ENCODE measurements around the gene SETX.
"Not testable (repeated sequence)": the region's sequence is repeated elsewhere in the genome, so short reads cannot be mapped to it uniquely, and the experiment has no call there.

The SETX gene

DNA sequence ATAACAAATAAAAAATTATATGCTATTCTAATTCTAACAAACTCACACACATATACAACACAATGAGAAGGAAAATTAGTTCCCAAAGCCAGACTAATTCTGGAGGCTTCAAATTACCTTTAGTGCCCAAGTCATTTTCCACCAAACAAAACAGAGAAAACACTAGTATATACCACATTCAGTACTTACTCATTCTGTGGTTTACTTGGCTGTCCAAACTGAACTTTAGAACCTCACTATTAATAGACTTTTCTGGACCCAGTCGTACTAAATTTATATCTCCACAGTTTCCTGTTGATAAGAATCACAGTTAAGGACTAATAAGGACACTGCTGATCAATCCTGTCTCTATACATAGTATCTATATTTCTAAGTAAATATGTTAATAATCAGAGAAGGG is 66.4 kb downstream of the SETX start:
- Mint-ChIP-seq H3K36me3 (ENCODE audit: low read depth) (peaks cover 75% of the 10 kb centered on the region), H3K27me3 (no peaks in the 10 kb centered on the region), H3K9me3 (no peaks in the 10 kb centered on the region), H3K4me3 (no peak overlapping the region), H3K27ac (peak overlapping the region; percentile 78), H3K4me1 (ENCODE audit: low read depth) (peaks cover 28% of the 10 kb centered on the region)
- no peak for DNase-seq

DNA sequence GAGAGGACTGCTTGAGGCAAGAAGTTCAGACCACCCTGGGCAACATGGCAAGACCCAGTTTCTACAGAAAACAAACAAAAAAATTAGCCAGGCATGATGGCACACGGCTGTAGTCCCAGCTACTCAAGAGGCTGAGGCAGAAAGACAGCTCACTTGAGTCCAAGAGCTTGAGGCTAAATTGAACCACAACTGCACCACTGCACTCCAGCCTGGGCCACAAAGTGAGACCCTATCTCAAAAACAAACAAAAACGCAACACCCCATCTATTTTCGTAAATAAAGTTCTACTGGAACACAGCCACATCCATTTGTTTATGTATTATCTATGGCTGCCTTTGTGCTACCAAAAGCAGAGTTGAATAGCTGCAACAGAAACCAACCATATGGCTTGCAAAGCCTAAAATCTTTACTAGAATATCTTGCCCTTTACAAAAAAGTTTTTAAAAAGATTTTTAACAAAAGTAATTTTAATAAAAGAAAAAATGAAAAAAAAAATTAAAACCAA is 67.5 kb downstream of the SETX start:
- H3K4me1 Mint-ChIP-seq (ENCODE audit: low read depth), result peaks cover 27% of the 10 kb centered on the region
- H3K4me3 Mint-ChIP-seq, result no peak overlapping the region
- no peak for DNase-seq
- no peaks in the 10 kb centered on the region for H3K9me3 Mint-ChIP-seq
- no peaks in the 10 kb centered on the region for H3K27me3 Mint-ChIP-seq
- H3K27ac Mint-ChIP-seq, result peak overlapping the region; percentile 27
- H3K36me3 Mint-ChIP-seq (ENCODE audit: low read depth), result peaks cover 75% of the 10 kb centered on the region

DNA sequence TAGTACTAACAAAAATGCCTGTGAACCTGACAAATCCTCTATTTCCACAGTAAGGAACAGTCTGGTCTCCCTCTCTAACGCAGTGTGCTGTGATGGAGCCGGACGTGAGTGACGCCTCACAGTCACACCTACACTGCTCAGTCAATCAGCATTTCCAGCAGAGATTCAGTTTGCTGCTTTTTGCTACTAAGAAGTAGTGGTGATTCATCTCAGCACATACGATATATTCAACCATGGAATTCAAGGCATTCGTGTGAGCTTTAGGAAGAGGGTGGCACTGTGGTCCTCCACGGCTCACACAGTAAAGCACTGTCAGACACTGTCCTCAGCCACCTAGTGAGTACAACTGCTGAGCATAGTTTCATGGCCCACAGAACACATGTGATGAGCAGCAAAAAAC is 70.9 kb downstream of the SETX start:
- Mint-ChIP-seq H3K27ac (peak overlapping the region; percentile 66), H3K4me1 (ENCODE audit: low read depth) (peaks cover 22% of the 10 kb centered on the region), H3K9me3 (no peaks in the 10 kb centered on the region), H3K36me3 (ENCODE audit: low read depth) (peaks cover 94% of the 10 kb centered on the region), H3K4me3 (no peak overlapping the region), H3K27me3 (no peaks in the 10 kb centered on the region)
- DNase-seq, result no peak

DNA sequence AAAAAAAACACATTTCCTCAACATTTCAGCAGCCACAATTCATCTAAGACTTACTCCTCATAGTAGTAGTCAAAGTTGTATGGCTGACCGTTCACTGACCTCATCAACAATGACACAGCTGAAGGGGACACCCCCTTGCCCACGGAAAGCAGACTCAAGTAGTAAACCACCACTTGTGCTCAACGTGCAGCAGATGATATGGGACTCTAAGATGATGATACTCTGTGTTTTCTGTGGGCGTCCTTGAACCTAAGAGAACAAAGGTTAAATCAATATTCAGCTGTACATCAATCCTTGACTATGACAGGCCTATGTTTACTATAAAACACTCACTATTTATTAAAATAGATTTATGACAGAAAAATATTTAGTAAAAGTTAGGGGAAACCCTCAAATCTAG is 71.6 kb downstream of the SETX start:
- no peaks in the 10 kb centered on the region for H3K9me3 Mint-ChIP-seq
- H3K4me1 Mint-ChIP-seq (ENCODE audit: low read depth), result peaks cover 16% of the 10 kb centered on the region
- peak overlapping the region; percentile 66 for H3K27ac Mint-ChIP-seq
- H3K4me3 Mint-ChIP-seq, result no peak overlapping the region
- no peaks in the 10 kb centered on the region for H3K27me3 Mint-ChIP-seq
- DNase-seq, result no peak
- H3K36me3 Mint-ChIP-seq (ENCODE audit: low read depth), result peaks cover 94% of the 10 kb centered on the region

DNA sequence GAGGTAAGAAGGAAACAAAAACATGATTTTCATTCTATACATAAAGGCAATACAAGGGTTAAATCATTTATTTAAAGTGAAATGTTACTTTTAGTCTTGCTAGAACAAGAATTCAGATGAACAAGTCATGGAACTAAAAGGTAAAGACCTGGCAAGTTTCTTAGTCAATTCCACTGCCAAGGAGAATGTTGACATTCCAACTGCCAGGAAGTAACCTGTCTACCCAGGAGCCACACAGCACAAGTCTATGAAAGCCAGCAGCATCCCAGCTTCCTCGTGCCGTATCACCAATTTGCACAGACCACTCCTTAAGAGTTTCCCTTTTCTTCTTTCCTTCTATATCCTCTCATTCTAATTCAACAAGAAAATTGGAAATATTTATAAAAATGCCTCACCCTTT is 79.9 kb downstream of the SETX start:
- peaks cover 6% of the 10 kb centered on the region for H3K9me3 Mint-ChIP-seq
- DNase-seq, result no peak
- H3K36me3 Mint-ChIP-seq (ENCODE audit: low read depth), result peaks cover 97% of the 10 kb centered on the region
- no peak overlapping the region for H3K4me3 Mint-ChIP-seq
- peaks cover 7% of the 10 kb centered on the region for H3K4me1 Mint-ChIP-seq (ENCODE audit: low read depth)
- peak overlapping the region; percentile 23 for H3K27ac Mint-ChIP-seq
- no peaks in the 10 kb centered on the region for H3K27me3 Mint-ChIP-seq

DNA sequence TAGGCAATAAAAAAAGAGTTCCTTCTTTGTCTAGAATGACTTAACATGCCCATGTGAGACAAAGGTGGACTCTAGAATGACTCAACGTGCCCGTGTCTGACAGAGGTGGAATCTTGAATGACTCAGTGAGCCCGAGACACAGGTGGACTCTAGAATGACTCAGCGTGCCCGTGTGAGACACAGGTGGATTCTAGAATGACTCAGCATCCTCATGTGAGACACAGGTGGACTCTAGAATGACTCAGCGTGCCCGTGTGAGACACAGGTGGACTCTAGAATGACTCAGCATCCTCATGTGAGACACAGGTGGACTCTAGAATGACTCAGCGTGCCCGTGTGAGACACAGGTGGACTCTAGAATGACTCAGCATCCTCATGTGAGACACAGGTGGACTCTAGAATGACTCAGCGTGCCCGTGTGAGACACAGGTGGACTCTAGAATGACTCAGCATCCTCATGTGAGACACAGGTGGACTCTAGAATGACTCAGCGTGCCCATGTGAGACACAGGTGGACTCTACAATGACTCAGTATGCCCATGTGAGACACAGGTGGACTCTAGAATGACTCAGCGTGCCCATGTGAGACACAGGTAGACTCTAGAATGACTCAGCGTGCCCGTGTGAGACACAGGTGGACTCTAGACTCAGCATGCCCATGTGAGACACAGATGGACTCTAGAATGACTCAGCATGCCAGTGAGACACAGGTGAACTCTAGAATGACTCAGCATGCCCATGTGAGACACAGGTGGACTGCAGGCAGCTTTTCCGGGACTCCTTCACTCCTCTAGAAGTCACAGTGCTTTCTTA is 84.9 kb downstream of the SETX start:
- peaks cover 90% of the 10 kb centered on the region for H3K36me3 Mint-ChIP-seq (ENCODE audit: low read depth)
- H3K27ac Mint-ChIP-seq, result peak overlapping the region; percentile 90
- H3K9me3 Mint-ChIP-seq, H3K4me3 Mint-ChIP-seq, H3K27me3 Mint-ChIP-seq: not testable (repeated sequence)
- H3K4me1 Mint-ChIP-seq (ENCODE audit: low read depth), result peaks cover 21% of the 10 kb centered on the region
- peak; percentile 44 for DNase-seq

DNA sequence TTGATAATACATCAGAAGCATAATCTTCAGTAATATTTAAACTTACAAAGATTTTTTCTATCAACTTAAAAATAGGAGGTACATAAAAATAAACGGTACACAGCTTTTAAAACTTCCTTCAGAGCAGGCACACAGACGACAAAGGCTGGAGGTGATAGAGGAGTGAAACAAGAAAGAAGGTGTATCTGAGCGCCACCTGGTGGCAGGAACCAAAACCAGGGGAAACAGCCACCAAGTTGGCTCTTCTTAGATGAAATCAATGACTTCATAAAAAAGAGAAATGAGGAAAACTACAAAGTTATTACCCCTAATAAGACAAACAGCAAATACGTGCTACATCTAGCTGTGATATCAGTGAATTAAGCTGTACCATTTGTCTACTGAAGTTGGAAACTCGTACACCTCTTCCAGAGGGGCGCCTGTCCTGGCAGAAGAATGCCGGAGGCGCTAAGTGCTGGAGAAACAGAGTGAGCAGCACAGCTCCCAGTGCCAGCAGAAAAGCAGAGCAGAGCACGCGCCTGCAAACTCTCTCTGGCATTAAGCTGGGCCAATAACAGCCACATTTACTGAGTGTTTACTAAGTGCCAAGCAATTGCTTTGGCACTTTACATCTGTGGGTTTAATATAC is 85.9 kb downstream of the SETX start:
- Mint-ChIP-seq H3K27me3 (no peaks in the 10 kb centered on the region), H3K4me1 (ENCODE audit: low read depth) (peaks cover 21% of the 10 kb centered on the region), H3K27ac (peak overlapping the region; percentile 88), H3K36me3 (ENCODE audit: low read depth) (peaks cover 90% of the 10 kb centered on the region), H3K4me3 (no peak overlapping the region), H3K9me3 (peaks cover 6% of the 10 kb centered on the region)
- DNase-seq, result peak; percentile 79

DNA sequence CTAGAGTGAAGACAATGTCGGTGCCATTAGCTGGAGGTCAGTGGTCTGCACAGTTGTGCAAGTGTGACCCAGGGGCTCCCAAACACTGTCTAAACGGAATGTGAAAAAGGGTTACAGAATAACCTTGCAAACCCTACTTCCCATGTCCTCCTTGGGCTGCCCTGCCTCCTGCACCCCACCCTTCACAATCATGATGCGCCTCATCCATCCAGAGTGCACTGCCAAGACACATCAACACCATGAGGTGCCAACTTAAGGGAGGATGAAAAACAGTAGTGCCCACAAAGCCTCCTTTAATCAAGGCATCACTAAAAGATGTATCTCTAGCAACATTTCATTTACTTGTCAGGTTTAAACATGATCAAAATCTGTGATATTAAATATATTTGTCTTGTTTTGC is 87.1 kb downstream of the SETX start:
- Mint-ChIP-seq H3K4me3 (no peak overlapping the region), H3K27ac (peak overlapping the region; percentile 57), H3K27me3 (no peaks in the 10 kb centered on the region), H3K9me3 (peaks cover 6% of the 10 kb centered on the region), H3K36me3 (ENCODE audit: low read depth) (peaks cover 90% of the 10 kb centered on the region), H3K4me1 (ENCODE audit: low read depth) (peaks cover 21% of the 10 kb centered on the region)
- DNase-seq, result no peak

DNA sequence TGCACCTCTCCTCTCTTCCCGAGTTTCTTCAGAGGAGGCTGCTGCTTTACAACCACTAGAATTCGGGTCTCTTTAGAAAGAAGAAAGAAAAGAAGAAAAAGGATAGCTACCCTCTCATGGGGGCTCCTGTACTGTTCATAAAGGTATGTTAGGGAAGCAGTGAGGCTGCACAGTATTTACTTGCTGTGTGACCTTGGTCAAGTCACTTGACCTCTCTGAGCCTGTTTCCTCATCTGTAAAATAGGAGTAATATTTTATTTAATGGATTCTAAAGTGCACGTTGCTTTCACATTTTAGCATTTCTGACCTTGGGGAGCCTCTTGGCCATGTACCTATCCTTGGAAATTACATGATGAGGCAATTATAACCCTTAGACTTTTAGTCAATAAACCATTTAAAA is 88.8 kb downstream of the SETX start:
- Mint-ChIP-seq H3K27ac (no peak overlapping the region), H3K27me3 (no peaks in the 10 kb centered on the region), H3K4me3 (no peak overlapping the region), H3K4me1 (ENCODE audit: low read depth) (peaks cover 23% of the 10 kb centered on the region), H3K36me3 (ENCODE audit: low read depth) (peaks cover 91% of the 10 kb centered on the region), H3K9me3 (peaks cover 6% of the 10 kb centered on the region)
- no peak for DNase-seq

DNA sequence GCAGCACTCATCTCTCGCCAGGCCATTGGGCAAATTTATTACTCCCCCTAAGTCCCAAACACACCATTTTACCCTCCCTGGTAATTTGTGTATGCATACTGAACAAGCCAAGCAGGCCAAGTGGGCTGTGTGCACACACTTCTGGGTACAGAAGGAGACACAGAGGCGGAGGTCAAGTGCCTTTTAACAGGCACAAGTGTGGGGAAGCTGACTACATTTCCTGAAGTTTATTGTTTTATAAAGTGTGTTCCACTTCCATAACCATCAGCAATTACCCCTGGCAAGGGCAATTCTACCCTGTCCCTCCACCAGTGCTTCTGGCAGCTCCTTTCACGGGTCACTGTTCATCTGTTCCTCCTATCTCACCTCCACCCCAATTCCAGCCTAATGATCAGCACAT is 93.9 kb downstream of the SETX start:
- Mint-ChIP-seq H3K27me3 (no peaks in the 10 kb centered on the region), H3K4me1 (ENCODE audit: low read depth) (peaks cover 10% of the 10 kb centered on the region), H3K9me3 (no peaks in the 10 kb centered on the region), H3K4me3 (no peak overlapping the region), H3K36me3 (ENCODE audit: low read depth) (peaks cover 45% of the 10 kb centered on the region), H3K27ac (peak overlapping the region; percentile 38)
- no peak for DNase-seq

DNA sequence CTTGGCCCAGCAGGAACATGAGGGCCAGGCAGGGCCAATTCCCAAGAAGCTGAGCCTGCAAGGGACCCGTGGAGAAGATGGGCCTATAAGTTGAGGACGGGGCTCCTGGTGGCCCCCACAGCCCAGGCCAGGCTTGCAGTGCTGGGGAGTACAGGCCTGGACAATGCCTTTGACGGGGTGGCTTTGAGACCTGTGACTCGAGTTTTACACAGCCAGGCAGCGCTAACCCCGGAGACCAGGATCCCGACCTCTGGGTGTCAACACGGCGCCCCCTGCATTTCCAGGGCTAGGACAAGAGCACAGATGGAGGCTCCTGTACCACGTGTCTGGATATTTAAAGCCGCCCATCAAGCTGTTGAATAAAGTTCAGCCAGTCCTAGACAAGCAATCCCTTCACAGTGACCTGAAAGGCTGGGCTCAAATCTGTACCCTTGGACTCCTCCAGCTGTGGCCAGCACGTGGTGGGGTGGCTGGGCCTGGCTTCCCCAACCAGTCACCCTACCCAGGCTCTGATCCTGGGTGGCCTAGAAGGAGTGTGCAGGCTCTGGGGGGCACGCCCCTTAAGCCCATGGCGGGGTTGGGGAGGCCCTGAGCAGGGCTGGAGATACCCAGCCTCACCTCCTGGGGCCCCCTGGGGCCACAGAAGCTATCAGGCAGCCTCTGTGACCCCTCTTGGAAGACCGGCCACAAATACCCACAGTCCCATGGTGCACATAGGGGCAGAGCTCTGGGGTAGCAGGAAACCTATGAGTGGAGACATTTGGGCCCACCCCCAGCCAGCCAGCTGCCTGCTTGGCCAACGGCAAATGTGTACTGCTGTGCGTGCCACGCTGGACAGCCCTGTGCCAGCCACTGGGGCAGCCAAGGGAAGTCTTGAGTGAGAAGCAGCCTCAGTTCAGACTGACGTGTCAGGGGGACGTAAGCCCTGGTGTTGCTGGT is 104.2 kb downstream of the SETX start:
- H3K36me3 Mint-ChIP-seq (ENCODE audit: low read depth), result no peaks in the 10 kb centered on the region
- H3K27me3 Mint-ChIP-seq, result peaks cover 1% of the 10 kb centered on the region
- no peak overlapping the region for H3K27ac Mint-ChIP-seq
- H3K4me3 Mint-ChIP-seq, result no peak overlapping the region
- no peaks in the 10 kb centered on the region for H3K9me3 Mint-ChIP-seq
- peaks cover 2% of the 10 kb centered on the region for H3K4me1 Mint-ChIP-seq (ENCODE audit: low read depth)
- DNase-seq, result no peak

DNA sequence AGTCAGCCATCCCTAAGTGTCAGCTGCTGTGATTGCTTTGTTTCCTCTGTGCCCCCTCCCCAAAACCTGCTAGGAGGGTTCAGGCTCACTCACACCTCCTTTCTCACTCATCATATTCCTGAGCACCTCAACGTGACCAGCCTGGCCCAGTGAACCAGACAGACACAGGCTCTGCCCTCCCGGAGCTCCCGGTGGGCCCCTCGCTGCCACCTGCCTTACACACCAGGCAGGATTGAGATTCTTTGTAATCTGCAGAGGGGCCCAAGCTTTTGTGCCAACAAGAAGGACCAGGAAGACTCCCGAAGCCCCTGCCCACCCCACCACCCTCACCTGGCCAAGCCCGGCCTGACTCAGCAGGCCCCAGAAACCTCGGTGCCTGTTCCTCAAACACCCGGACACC is 105.1 kb downstream of the SETX start:
- H3K4me1 Mint-ChIP-seq (ENCODE audit: low read depth), result peaks cover 2% of the 10 kb centered on the region
- no peaks in the 10 kb centered on the region for H3K9me3 Mint-ChIP-seq
- H3K27me3 Mint-ChIP-seq, result peaks cover 6% of the 10 kb centered on the region
- no peak for DNase-seq
- H3K27ac Mint-ChIP-seq, result no peak overlapping the region
- H3K36me3 Mint-ChIP-seq (ENCODE audit: low read depth), result no peaks in the 10 kb centered on the region
- H3K4me3 Mint-ChIP-seq, result no peak overlapping the region

DNA sequence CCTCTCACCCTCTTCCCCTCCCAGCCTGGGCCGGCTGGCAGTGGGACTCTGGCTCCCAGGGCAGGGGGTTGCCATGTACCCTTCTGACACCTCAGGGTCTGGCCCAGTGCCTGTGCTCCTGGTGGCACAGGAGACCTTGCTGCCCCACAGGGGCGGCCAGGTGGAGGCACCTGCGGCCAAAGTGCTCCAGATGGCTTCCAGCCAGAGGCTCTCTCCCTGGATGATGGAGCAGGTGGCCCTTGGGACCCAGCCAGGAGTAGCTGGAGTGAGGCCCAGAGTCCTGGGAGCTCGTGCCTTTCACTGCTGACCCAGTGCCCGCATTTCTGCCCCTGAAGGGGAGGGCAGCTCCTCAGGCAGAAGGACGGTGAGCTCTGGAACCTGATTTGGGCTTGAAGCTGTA is 105.7 kb downstream of the SETX start:
- Mint-ChIP-seq H3K9me3 (no peaks in the 10 kb centered on the region), H3K27me3 (peaks cover 9% of the 10 kb centered on the region), H3K4me1 (ENCODE audit: low read depth) (peaks cover 2% of the 10 kb centered on the region), H3K27ac (no peak overlapping the region), H3K36me3 (ENCODE audit: low read depth) (no peaks in the 10 kb centered on the region), H3K4me3 (no peak overlapping the region)
- DNase-seq, result no peak

DNA sequence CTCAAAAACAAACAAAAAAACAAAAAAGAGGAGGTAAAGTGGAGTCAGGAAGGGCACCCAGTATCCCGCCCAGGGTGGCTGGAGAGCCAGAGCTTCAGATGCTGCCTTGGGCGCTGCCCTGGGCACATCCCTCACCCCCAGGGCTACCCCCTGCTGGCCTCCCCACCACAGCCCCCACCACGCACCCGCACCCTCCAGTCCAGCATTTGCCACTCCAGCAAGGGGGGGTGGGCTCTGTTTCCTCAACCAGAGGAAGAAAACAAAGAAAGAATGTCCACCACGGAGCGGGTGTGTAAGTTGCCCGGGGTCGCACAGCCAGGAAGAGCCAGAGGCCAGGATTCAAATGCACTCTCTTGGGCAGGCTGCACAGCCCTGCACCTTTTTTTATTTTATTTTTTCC is 106.8 kb downstream of the SETX start:
- no peak overlapping the region for H3K27ac Mint-ChIP-seq
- H3K4me3 Mint-ChIP-seq, result no peak overlapping the region
- DNase-seq, result no peak
- no peaks in the 10 kb centered on the region for H3K36me3 Mint-ChIP-seq (ENCODE audit: low read depth)
- H3K9me3 Mint-ChIP-seq, result no peaks in the 10 kb centered on the region
- peaks cover 9% of the 10 kb centered on the region for H3K27me3 Mint-ChIP-seq
- H3K4me1 Mint-ChIP-seq (ENCODE audit: low read depth), result peaks cover 2% of the 10 kb centered on the region
